Mesenchymal stem cell (in vitro differentiated cells and primary cell): Measurements from ENCODE around the gene PPP3R2. TPM values are rescaled to one million over a fixed set of nuclear protein-coding genes. Genes with fewer than 3 reads are reported as not detected.

Experiments used
- DNase-seq: peaks from one replicate; pipeline ENCODE4 v3.0.0-alpha.2; 2013
- H2AFZ ChIP-seq: one replicate; pipeline ENCODE4 v1.6.1; 2013; ENCODE audit warnings: low read depth, mild to moderate bottlenecking, control low read depth, inconsistent platforms, low read length, moderate library complexity
- H2AK5ac ChIP-seq: 2 replicates; pipeline ENCODE4 v1.6.1; 2013; ENCODE audit warnings: low read length, moderate library complexity, mild to moderate bottlenecking, inconsistent platforms; ENCODE audit not compliant: severe bottlenecking
- H2BK120ac ChIP-seq: one replicate; pipeline ENCODE4 v1.6.1; 2013; ENCODE audit warnings: low read depth, mild to moderate bottlenecking, inconsistent platforms, low read length, moderate library complexity
- H2BK12ac ChIP-seq, 2 experiments: one replicate each; pipeline ENCODE4 v1.6.1; 2013; ENCODE audit warnings: inconsistent platforms in 2 of 2, low read length in 2 of 2, mild to moderate bottlenecking in 2 of 2, moderate library complexity in 2 of 2, control low read depth in 1 of 2
- H2BK15ac ChIP-seq: one replicate; pipeline ENCODE4 v1.6.1; 2013; ENCODE audit warnings: mild to moderate bottlenecking, low read depth, inconsistent platforms; ENCODE audit not compliant: poor library complexity, severe bottlenecking
- H2BK5ac ChIP-seq: 2 replicates; pipeline ENCODE4 v1.6.1; 2013; ENCODE audit warnings: low read depth, mild to moderate bottlenecking, low read length, control low read depth, inconsistent platforms; ENCODE audit not compliant: poor library complexity, severe bottlenecking
- H3K14ac ChIP-seq, 2 experiments: one replicate each; pipeline ENCODE4 v1.6.1; 2013; ENCODE audit warnings: inconsistent platforms in 2 of 2, low read length in 2 of 2, control low read depth in 1 of 2, mild to moderate bottlenecking in 1 of 2, moderate library complexity in 1 of 2
- H3K18ac ChIP-seq, 2 experiments: one replicate each; pipeline ENCODE4 v1.6.1; 2013; ENCODE audit warnings: inconsistent platforms in 2 of 2, low read length in 2 of 2, control low read depth in 1 of 2, low read depth in 1 of 2, mild to moderate bottlenecking in 1 of 2
- H3K23ac ChIP-seq, 2 experiments: one replicate each; pipeline ENCODE4 v1.6.1; 2013; ENCODE audit warnings: inconsistent platforms in 2 of 2, low read length in 2 of 2, mild to moderate bottlenecking in 2 of 2, moderate library complexity in 2 of 2, control low read depth in 1 of 2
- H3K27ac ChIP-seq: 2 replicates; pipeline ENCODE4 v1.5.1; 2013; ENCODE audit warnings: mild to moderate bottlenecking, moderate library complexity, low read length, control low read depth, inconsistent platforms; ENCODE audit not compliant: poor library complexity, severe bottlenecking
- H3K27me3 ChIP-seq, 2 experiments: 2 replicates each; pipeline versions ENCODE4 v1.6.1 to v1.7.0; 2013; ENCODE audit warnings: low read length in 2 of 2, mild to moderate bottlenecking in 2 of 2, moderate library complexity in 2 of 2, control low read depth in 1 of 2, inconsistent platforms in 1 of 2; ENCODE audit not compliant: control insufficient read depth in 1 of 2, insufficient read depth in 1 of 2
- H3K36me3 ChIP-seq, 2 experiments: 2 replicates each; pipeline versions ENCODE4 v1.6.1 to v1.7.0; 2013; ENCODE audit warnings: low read length in 2 of 2, control low read depth in 1 of 2, inconsistent platforms in 1 of 2, low read depth in 1 of 2, mild to moderate bottlenecking in 1 of 2; ENCODE audit not compliant: insufficient read depth in 2 of 2, control insufficient read depth in 1 of 2
- H3K4ac ChIP-seq, 2 experiments: one replicate each; pipeline ENCODE4 v1.6.1; 2013; ENCODE audit warnings: inconsistent platforms in 2 of 2, low read length in 2 of 2, mild to moderate bottlenecking in 2 of 2, moderate library complexity in 2 of 2, control low read depth in 1 of 2, low read depth in 1 of 2
- H3K4me1 ChIP-seq: 2 replicates; pipeline ENCODE4 v1.6.1; 2013; ENCODE audit warnings: low read depth, low read length, control low read depth; ENCODE audit not compliant: control insufficient read depth, insufficient read depth
- H3K4me2 ChIP-seq: 2 replicates; pipeline ENCODE4 v1.6.1; 2013; ENCODE audit warnings: low read length, mild to moderate bottlenecking, inconsistent platforms; ENCODE audit not compliant: poor library complexity, severe bottlenecking
- H3K4me3 ChIP-seq, 2 experiments: 2 replicates each; pipeline versions ENCODE4 v1.5.1 to v1.7.0; 2013; ENCODE audit warnings: low read length in 2 of 2, mild to moderate bottlenecking in 2 of 2, control low read depth in 1 of 2, low read depth in 1 of 2; ENCODE audit not compliant: insufficient read depth in 1 of 2
- H3K79me1 ChIP-seq: replicated peaks from 2 replicates; pipeline ENCODE4 v1.6.1; 2013; ENCODE audit warnings: mild to moderate bottlenecking, control low read depth, low read length, inconsistent platforms; ENCODE audit not compliant: poor library complexity, severe bottlenecking
- H3K9ac ChIP-seq: 2 replicates; pipeline ENCODE4 v1.7.0; 2013; ENCODE audit warnings: mild to moderate bottlenecking, low read length, moderate library complexity
- H3K9me3 ChIP-seq: 2 replicates; pipeline ENCODE4 v1.7.0; 2013; ENCODE audit warnings: mild to moderate bottlenecking, low read length; ENCODE audit not compliant: control insufficient read depth
- H4K8ac ChIP-seq: one replicate; pipeline ENCODE4 v1.6.1; 2013; ENCODE audit warnings: inconsistent platforms, mild to moderate bottlenecking, low read length, moderate library complexity
- H4K91ac ChIP-seq: one replicate; pipeline ENCODE4 v1.6.1; 2013; ENCODE audit warnings: mild to moderate bottlenecking, low read length, inconsistent platforms
- WGBS: methylation state at CpG from one replicate; pipeline ENCODE4 v1.1.7; 2013; ENCODE audit warnings: mixed read lengths; 5-methylcytosine and 5-hydroxymethylcytosine counted together
- polyA plus RNA-seq, 2 experiments: library from polyadenylated mRNA; stranded (reverse); fragments of 200-250 nt; gene quantifications; one replicate each; pipeline ENCODE4 v1.2.3, GENCODE V29; 2013

The PPP3R2 gene
- not detected for polyA plus RNA-seq (2013, experiment 1 of 2)
- not detected for polyA plus RNA-seq (2013, experiment 2 of 2)

- Histone ChIP-seq H2BK120ac (no peak within 1 kb of the TSS), H2AFZ (no peak within 1 kb of the TSS), H3K4ac (no peak within 1 kb of the TSS), H2BK12ac (no peak within 1 kb of the TSS), H2AK5ac (no peak within 1 kb of the TSS), H3K14ac (no peak within 1 kb of the TSS), H4K91ac (no peak within 1 kb of the TSS), H3K79me1 (no peaks in the 10 kb centered on the region), H3K23ac (no peak within 1 kb of the TSS), H3K4me3 (no peak within 1 kb of the TSS), H3K27ac (no peak within 1 kb of the TSS), H2BK15ac (no peak within 1 kb of the TSS), H3K36me3 (no peaks in the 10 kb centered on the region), H3K18ac (no peak within 1 kb of the TSS), H2BK5ac (no peak within 1 kb of the TSS), H3K4me1 (no peaks in the 10 kb centered on the region), H3K9me3 (no peaks in the 10 kb centered on the region), H4K8ac (no peak within 1 kb of the TSS), H3K9ac (no peak within 1 kb of the TSS), H3K27me3 (peaks cover 8 to 38% of the 10 kb centered on the region in 2 experiments), H3K4me2 (no peak within 1 kb of the TSS)
- WGBS = 81% methylated on average over 15 of the region's 19 CpGs
- DNase-seq = no peak
Observed at GRCh38 chr9:101594796-101595195, at the start of gene PPP3R2. PPP3R2 (minus strand) TSS chr9:101594969; CDS start chr9:101594921, 48 bp downstream.

- Histone ChIP-seq H3K9me3 (peaks cover 10% of the 10 kb centered on the region), H3K14ac (no peak overlapping the region), H2AFZ (no peak overlapping the region), H3K36me3 (no peaks in the 10 kb centered on the region), H2BK120ac (no peak overlapping the region), H3K4me2 (no peak overlapping the region), H2BK5ac (no peak overlapping the region), H4K91ac (no peak overlapping the region), H2AK5ac (no peak overlapping the region), H3K27ac (no peak overlapping the region), H3K4me3 (no peak overlapping the region), H3K4me1 (no peaks in the 10 kb centered on the region), H2BK15ac (no peak overlapping the region), H3K18ac (no peak overlapping the region), H3K23ac (no peak overlapping the region), H3K27me3 (no peaks in the 10 kb centered on the region), H3K4ac (no peak overlapping the region), H3K9ac (no peak overlapping the region), H3K79me1 (no peaks in the 10 kb centered on the region), H2BK12ac (no peak overlapping the region), H4K8ac (no peak overlapping the region)
- DNase-seq = no peak
- 83% methylated on average over 1 of the region's 2 CpGs for WGBS
Observed at GRCh38 chr9:101639785-101640665, 45.3 kb upstream of the PPP3R2 start.

GRCh38 chr9:101639311-101639710 is 44.5 kb upstream of the PPP3R2 start:
- no peak overlapping the region for H3K4me2 ChIP-seq
- H3K9ac ChIP-seq = no peak overlapping the region
- no peak overlapping the region for H3K27ac ChIP-seq
- H3K23ac ChIP-seq = no peak overlapping the region
- no peak overlapping the region for H3K4me3 ChIP-seq
- WGBS = 20% methylated on average over 1 of the region's 1 CpG
- H2BK15ac ChIP-seq = no peak overlapping the region
- no peak overlapping the region for H2BK12ac ChIP-seq
- no peak overlapping the region for H3K18ac ChIP-seq
- no peaks in the 10 kb centered on the region for H3K27me3 ChIP-seq
- H4K8ac ChIP-seq = no peak overlapping the region
- H4K91ac ChIP-seq = no peak overlapping the region
- H3K4ac ChIP-seq = no peak overlapping the region
- H3K14ac ChIP-seq = no peak overlapping the region
- peaks cover 10% of the 10 kb centered on the region for H3K9me3 ChIP-seq
- H3K79me1 ChIP-seq = no peaks in the 10 kb centered on the region
- no peak for DNase-seq
- no peak overlapping the region for H2AK5ac ChIP-seq
- no peak overlapping the region for H2AFZ ChIP-seq
- H3K4me1 ChIP-seq = no peaks in the 10 kb centered on the region
- H3K36me3 ChIP-seq = no peaks in the 10 kb centered on the region
- no peak overlapping the region for H2BK120ac ChIP-seq
- H2BK5ac ChIP-seq = no peak overlapping the region

- Histone ChIP-seq H3K36me3 (no peaks in the 10 kb centered on the region), H3K18ac (no peak overlapping the region)
- WGBS = 73% methylated on average over 2 of the region's 3 CpGs
Observed at GRCh38 chr9:101636247-101636646, 41.5 kb upstream of the PPP3R2 start.

More at GRCh38 chr9:101636247-101636646, 41.5 kb upstream of the PPP3R2 start:
- no peak overlapping the region for H2BK12ac ChIP-seq
- H2BK120ac ChIP-seq = no peak overlapping the region
- H3K4ac ChIP-seq = no peak overlapping the region
- H2BK5ac ChIP-seq = no peak overlapping the region
- DNase-seq = no peak
- H4K8ac ChIP-seq = no peak overlapping the region
- no peak overlapping the region for H3K27ac ChIP-seq
- no peak overlapping the region for H3K23ac ChIP-seq
- H2AFZ ChIP-seq = no peak overlapping the region
- no peak overlapping the region for H3K9ac ChIP-seq
- H3K4me2 ChIP-seq = no peak overlapping the region
- no peaks in the 10 kb centered on the region for H3K9me3 ChIP-seq
- no peak overlapping the region for H2BK15ac ChIP-seq
- H2AK5ac ChIP-seq = no peak overlapping the region
- H3K4me1 ChIP-seq = no peaks in the 10 kb centered on the region
- H3K14ac ChIP-seq = no peak overlapping the region
- H4K91ac ChIP-seq = no peak overlapping the region
- H3K4me3 ChIP-seq = no peak overlapping the region
- no peaks in the 10 kb centered on the region for H3K27me3 ChIP-seq
- H3K79me1 ChIP-seq = no peaks in the 10 kb centered on the region
